B cell (primary cell): ENCODE data around the gene ZBTB11. TPM values are rescaled to one million over a fixed set of nuclear protein-coding genes. Genes with fewer than 3 reads are reported as not detected.

Source experiments
- ATAC-seq: fragments of 200-7000 bp; cut with Tn5 transposase; one replicate; pipeline ENCODE4 v1.10.0; 2021; ENCODE audit warnings: low read depth, mild to moderate bottlenecking, moderate number of reproducible peaks, moderate library complexity
- CTCF ChIA-PET: fragments of 350-600 bp; sonication (Branson Sonifier 250); formaldehyde crosslinking; loops from one replicate; lab custom pipeline; 2021; ENCODE audit warnings: antibody characterized with exemption, inconsistent platforms; lab: Charles Lee
- POLR2A ChIA-PET: fragments of 350-600 bp; sonication (Branson Sonifier 250); formaldehyde crosslinking; loops from one replicate; lab custom pipeline; 2021; ENCODE audit warnings: antibody characterized with exemption; lab: Charles Lee
- DNase-seq: peaks from one replicate; pipeline ENCODE4 v3.0.0; 2013
- H2AFZ ChIP-seq: 2 replicates; pipeline ENCODE4 v1.6.1; 2012; ENCODE audit warnings: mild to moderate bottlenecking, low read depth, low read length; ENCODE audit not compliant: insufficient read depth, poor library complexity, severe bottlenecking
- H3K27ac ChIP-seq, 2 donors: 1 replicate in 1 of 2; 2 replicates in 1 of 2; pipeline ENCODE4 v1.5.1; 2012 to 2013; ENCODE audit warnings: low read length in 2 of 2, mild to moderate bottlenecking in 2 of 2, moderate library complexity in 1 of 2
- H3K27me3 ChIP-seq, 4 experiments: fragments of 200-600 bp in 1 of 4; sonication (generic) in 1 of 4; replicated peaks in 1 of 4; 1 replicate in 2 of 4; 2 replicates in 2 of 4; pipeline versions ENCODE4 v1.6.1 to v1.7.0; 2013 to 2016; ENCODE audit warnings: low read length in 3 of 4, mild to moderate bottlenecking in 2 of 4, mixed read lengths in 1 of 4, moderate library complexity in 1 of 4; ENCODE audit not compliant: insufficient read depth in 4 of 4, control insufficient read depth in 3 of 4; ENCODE audit errors: control extremely low read depth in 1 of 4
- H3K36me3 ChIP-seq, 2 experiments: replicated peaks in 1 of 2; 1 replicate in 1 of 2; 2 replicates in 1 of 2; pipeline versions ENCODE4 v1.6.1 to v1.7.1; 2013; ENCODE audit warnings: low read length in 1 of 2; ENCODE audit not compliant: insufficient read depth in 2 of 2, control insufficient read depth in 1 of 2; ENCODE audit errors: control extremely low read depth in 1 of 2, extremely low read depth in 1 of 2
- H3K4me1 ChIP-seq, 2 donors: fragments of 200-600 bp in 1 of 2; sonication (generic) in 1 of 2; 1 replicate in 1 of 2; 2 replicates in 1 of 2; pipeline versions ENCODE4 v1.5.1 to v1.6.1; 2013 to 2017; ENCODE audit warnings: low read length in 2 of 2; ENCODE audit not compliant: control insufficient read depth in 2 of 2, insufficient read depth in 2 of 2
- H3K4me2 ChIP-seq: replicated peaks from 2 replicates; pipeline ENCODE3; 2012; ENCODE audit warnings: mild to moderate bottlenecking, low read depth, low read length; ENCODE audit not compliant: poor library complexity, severe bottlenecking
- H3K4me3 ChIP-seq, 5 experiments: fragments of 200-600 bp in 1 of 5; sonication (generic) in 1 of 5; 1 replicate in 3 of 5; 2 replicates in 2 of 5; pipeline versions ENCODE4 v1.5.1 to v1.7.0; 2011 to 2016; ENCODE audit warnings: low read length in 4 of 5, mild to moderate bottlenecking in 4 of 5, low read depth in 2 of 5, control low read depth in 1 of 5, moderate library complexity in 1 of 5; ENCODE audit not compliant: insufficient read depth in 1 of 5; ENCODE audit errors: control extremely low read depth in 1 of 5, extremely low read depth in 1 of 5
- H3K79me2 ChIP-seq: fragments of 200-600 bp; sonication (generic); one replicate; pipeline ENCODE4 v1.6.0; 2016; ENCODE audit warnings: low read length; ENCODE audit not compliant: control insufficient read depth, insufficient read depth
- H3K9ac ChIP-seq: fragments of 200-600 bp; sonication (generic); 2 replicates; pipeline ENCODE4 v1.6.1; 2017; ENCODE audit warnings: mild to moderate bottlenecking, low read length, moderate library complexity
- H3K9me3 ChIP-seq, 3 donors: one replicate each; pipeline versions ENCODE4 v1.6.1 to v1.7.1; 2013; ENCODE audit warnings: low read length in 2 of 3; ENCODE audit not compliant: control insufficient read depth in 2 of 3, insufficient read depth in 1 of 3; ENCODE audit errors: control extremely low read depth in 1 of 3
- H4K20me1 ChIP-seq: 2 replicates; pipeline ENCODE4 v1.6.0; 2012; ENCODE audit warnings: mild to moderate bottlenecking, low read length; ENCODE audit not compliant: insufficient read depth, control insufficient read depth, poor library complexity, severe bottlenecking
- H3K27ac Mint-ChIP-seq: one replicate; pipeline ENCODE4 v1.8.0; 2021; ENCODE audit warnings: mixed read lengths
- H3K27me3 Mint-ChIP-seq: one replicate; pipeline ENCODE4 v1.8.0; 2021; ENCODE audit warnings: mixed read lengths
- H3K4me1 Mint-ChIP-seq: one replicate; pipeline ENCODE4 v1.8.0; 2021; ENCODE audit warnings: mixed read lengths
- H3K4me3 Mint-ChIP-seq: one replicate; pipeline ENCODE4 v1.8.0; 2021; ENCODE audit warnings: mixed read lengths
- H3K9me3 Mint-ChIP-seq: one replicate; pipeline ENCODE4 v1.8.0; 2022; ENCODE audit warnings: mixed read lengths; ENCODE audit not compliant: insufficient read depth
- CTCF ChIP-seq: fragments of 200-600 bp; IDR thresholded peaks from one replicate; pipeline ENCODE4 v1.8.0; 2022; ENCODE audit warnings: antibody characterized with exemption, mild to moderate bottlenecking
- EZH2 ChIP-seq: IDR thresholded peaks from 2 replicates; pipeline ENCODE4 v1.6.1; 2012; ENCODE audit warnings: borderline replicate concordance, low read depth, mild to moderate bottlenecking, moderate library complexity, low read length; ENCODE audit not compliant: insufficient read depth, poor library complexity, severe bottlenecking
- WGBS: methylation state at CpG from one replicate; pipeline ENCODE4 v1.1.5; 2013; ENCODE audit warnings: missing lambda C conversion rate; ENCODE audit not compliant: insufficient coverage; 5-methylcytosine and 5-hydroxymethylcytosine counted together
- intact Hi-C: fragments of 100-400 bp; cut with micrococcal nuclease; formaldehyde crosslinking; loops from one replicate; pipeline ENCODE4 v1.10.0; 2022
- polyA plus RNA-seq: library from polyadenylated mRNA; depleted of rRNA; stranded (reverse); fragments of >200 nt; gene quantifications from 2 replicates; pipeline ENCODE4 v1.2.3, GENCODE V29; 2012
- total RNA-seq, 2 donors: library from RNA; stranded (reverse); fragments of 120-200 nt in 1 of 2; gene quantifications; 1 replicate in 1 of 2; 2 replicates in 1 of 2; pipeline versions ENCODE4 v1.2.3 to v1.2.4, GENCODE V29; 2013 to 2022

The ZBTB11 gene
- total and polyA plus RNA-seq, 2 donors (not counting 1 experiment from before 2014, with no cell fraction given): 16.3 to 42.6 TPM

- intact Hi-C loops: no loop called here
- H3K27me3 Mint-ChIP-seq: no peaks in the 10 kb centered on the region
- H3K4me2 ChIP-seq: no peak overlapping the region
- no peak overlapping the region for H3K27ac ChIP-seq
- ATAC-seq (no peak), DNase-seq (no peak)
- H3K4me1 ChIP-seq: no peaks in the 10 kb centered on the region
- ChIA-PET CTCF (no interaction called here), POLR2A (no interaction called here)
- no peaks in the 10 kb centered on the region for H4K20me1 ChIP-seq
- no peaks in the 10 kb centered on the region for H3K27me3 ChIP-seq
- no peak for TF ChIP-seq EZH2
- H2AFZ ChIP-seq: no peak overlapping the region
- H3K9me3 Mint-ChIP-seq: no peaks in the 10 kb centered on the region
- H3K27ac Mint-ChIP-seq: no peak overlapping the region
- no peak overlapping the region for H3K4me3 ChIP-seq
- peaks cover under 1% of the 10 kb centered on the region for H3K79me2 ChIP-seq
- H3K4me3 Mint-ChIP-seq: no peak overlapping the region
- H3K4me1 Mint-ChIP-seq: no peaks in the 10 kb centered on the region
- no peaks in the 10 kb centered on the region for H3K9me3 ChIP-seq
- WGBS: no CpG with 5 or more reads among the region's 3 CpGs
- H3K9ac ChIP-seq: no peak overlapping the region
- H3K36me3 ChIP-seq: peaks cover 25 to 84% of the 10 kb centered on the region in 2 experiments
These were observed 16.2 kb downstream of the ZBTB11 start for GRCh38 chr3:101660714-101661113.

GRCh38 chr3:101656651-101657050 is 20.3 kb downstream of the ZBTB11 start:
- H3K4me1 Mint-ChIP-seq: no peaks in the 10 kb centered on the region
- no peak overlapping the region for H2AFZ ChIP-seq
- peaks cover 14 to 85% of the 10 kb centered on the region in 2 experiments for H3K36me3 ChIP-seq
- WGBS: 100% methylated on average over 1 of the region's 6 CpGs
- TF ChIP-seq CTCF: no peak
- TF ChIP-seq EZH2: no peak
- ChIA-PET CTCF (no interaction called here), POLR2A (no interaction called here)
- no peaks in the 10 kb centered on the region for H4K20me1 ChIP-seq
- no peaks in the 10 kb centered on the region for H3K9me3 Mint-ChIP-seq
- H3K27me3 ChIP-seq: no peaks in the 10 kb centered on the region
- no peaks in the 10 kb centered on the region for H3K27me3 Mint-ChIP-seq
- no peak overlapping the region for H3K4me3 ChIP-seq
- no peak for ATAC-seq
- no peak overlapping the region for H3K4me3 Mint-ChIP-seq
- H3K27ac Mint-ChIP-seq: no peak overlapping the region
- intact Hi-C loops: no loop called here
- H3K9ac ChIP-seq: no peak overlapping the region
- no peaks in the 10 kb centered on the region for H3K79me2 ChIP-seq
- no peak for DNase-seq
- no peaks in the 10 kb centered on the region for H3K4me1 ChIP-seq
- H3K4me2 ChIP-seq: no peak overlapping the region
- H3K27ac ChIP-seq: no peak overlapping the region
- no peaks in the 10 kb centered on the region for H3K9me3 ChIP-seq
